GM23248 (cell line): ENCODE measurements around the gene CSKMT.

ENCODE experiments used
- EZH2 ChIP-seq: fragments of 200-600 bp; sonication (generic); IDR thresholded peaks from 2 replicates; pipeline ENCODE4 v1.6.1; 2018; ENCODE audit warnings: antibody characterized with exemption, mild to moderate bottlenecking; ENCODE audit not compliant: insufficient read depth, poor library complexity, severe bottlenecking
- EZH2phosphoT487 ChIP-seq: fragments of 200-600 bp; sonication (generic); IDR thresholded peaks from 2 replicates; pipeline ENCODE4 v1.6.1; 2018; ENCODE audit warnings: antibody characterized with exemption, moderate library complexity, mild to moderate bottlenecking, low read depth; ENCODE audit not compliant: insufficient read depth

GRCh38 chr11:62627713-62628112, 37.4 kb upstream of the CSKMT start:
- TF ChIP-seq EZH2 (no peak), EZH2phosphoT487 (no peak)
